Endothelial cell of umbilical vein (primary cell): ENCODE measurements around the gene C1QC. TPM values are rescaled to one million over a fixed set of nuclear protein-coding genes. Genes with fewer than 3 reads are reported as not detected.

Experiments used
- BruUV-seq: library from RNA; stranded (reverse); fragments of 400-500 nt; replicated peaks from 2 replicates; lab custom pipeline; 2021; lab: Mats Ljungman, UMichigan
- CTCF ChIA-PET: fragments of 300-600, 350-600 bp; sonication (Branson Sonifier 250); formaldehyde crosslinking; loops from one replicate; lab custom pipeline; 2021; ENCODE audit warnings: antibody characterized with exemption, inconsistent platforms; lab: Charles Lee
- POLR2A ChIA-PET: fragments of 300-600, 350-600 bp; sonication (Branson Sonifier 250); formaldehyde crosslinking; loops from one replicate; lab custom pipeline; 2021; ENCODE audit warnings: antibody characterized with exemption, inconsistent platforms; lab: Charles Lee
- DNase-seq: peaks from one replicate; pipeline ENCODE4 v3.0.0-alpha.2; 2011; ENCODE audit warnings: low read depth, low spot score
- FAIRE-seq: peaks from 2 replicates; lab custom pipeline; 2011; peaks lifted over from hg19 to GRCh38; lab: Jason Lieb, UNC
- H2AFZ ChIP-seq: 2 replicates; pipeline ENCODE4 v1.6.0; 2012; ENCODE audit warnings: low read depth, low read length, control low read depth, inconsistent platforms
- H3K27ac ChIP-seq: 2 replicates; pipeline ENCODE4 v1.5.1; 2011; ENCODE audit warnings: low read depth, mild to moderate bottlenecking, control low read depth, low read length, moderate library complexity; ENCODE audit not compliant: insufficient read depth
- H3K27me3 ChIP-seq, 2 experiments: 2 replicates each; pipeline versions ENCODE4 v1.6.0 to v1.6.1; 2011; ENCODE audit warnings: low read length in 2 of 2, mixed read lengths in 1 of 2; ENCODE audit not compliant: control insufficient read depth in 2 of 2, insufficient read depth in 2 of 2
- H3K36me3 ChIP-seq, 2 experiments: 2 replicates in 1 of 2; 3 replicates in 1 of 2; pipeline ENCODE4 v1.5.1; 2011; ENCODE audit warnings: low read length in 2 of 2, mild to moderate bottlenecking in 1 of 2, moderate library complexity in 1 of 2; ENCODE audit not compliant: control insufficient read depth in 2 of 2, insufficient read depth in 2 of 2; ENCODE audit errors: extremely low read depth in 1 of 2
- H3K4me1 ChIP-seq: 3 replicates; pipeline ENCODE4 v1.5.1; 2011; ENCODE audit warnings: mild to moderate bottlenecking, low read length; ENCODE audit not compliant: control insufficient read depth, insufficient read depth; ENCODE audit errors: extremely low read depth
- H3K4me2 ChIP-seq: 2 replicates; pipeline ENCODE4 v1.6.1; 2011; ENCODE audit warnings: low read length, control low read depth, mixed read lengths; ENCODE audit not compliant: insufficient read depth
- H3K4me3 ChIP-seq, 3 experiments: fragments of 200-600 bp in 1 of 3; sonication (generic), shearing (Covaris generic) in 1 of 3; replicated peaks in 1 of 3; 2 replicates each; pipeline ENCODE4 v1.5.1; 2011 to 2016; ENCODE audit warnings: control low read depth in 3 of 3, low read length in 3 of 3, mild to moderate bottlenecking in 2 of 3, inconsistent platforms in 1 of 3, low read depth in 1 of 3, moderate library complexity in 1 of 3; ENCODE audit not compliant: insufficient read depth in 1 of 3
- H3K79me2 ChIP-seq: 2 replicates; pipeline ENCODE4 v1.6.0; 2012; ENCODE audit warnings: low read length, inconsistent platforms; ENCODE audit not compliant: control insufficient read depth, insufficient read depth
- H3K9ac ChIP-seq: replicated peaks from 2 replicates; pipeline ENCODE3; 2011; ENCODE audit warnings: low read length, control low read depth; ENCODE audit not compliant: insufficient read depth; ENCODE audit errors: extremely low read depth
- H3K9me1 ChIP-seq: replicated peaks from 3 replicates; pipeline ENCODE4 v1.6.0; 2011; ENCODE audit warnings: mild to moderate bottlenecking, low read length; ENCODE audit not compliant: control insufficient read depth, insufficient read depth; ENCODE audit errors: extremely low read depth
- H3K9me3 ChIP-seq: replicated peaks from 2 replicates; pipeline ENCODE4 v1.5.1; 2012; ENCODE audit warnings: low read length, inconsistent platforms; ENCODE audit not compliant: control insufficient read depth, insufficient read depth
- H4K20me1 ChIP-seq: replicated peaks from 2 replicates; pipeline ENCODE3; 2011; ENCODE audit warnings: mild to moderate bottlenecking, low read length; ENCODE audit not compliant: control insufficient read depth, insufficient read depth; ENCODE audit errors: extremely low read depth
- EZH2 ChIP-seq: IDR thresholded peaks from 2 replicates; pipeline ENCODE4 v1.6.1; 2012; ENCODE audit warnings: borderline replicate concordance, low read depth, mild to moderate bottlenecking, moderate library complexity, low read length, inconsistent platforms; ENCODE audit not compliant: severe bottlenecking
- FOS ChIP-seq: IDR thresholded peaks from 2 replicates; pipeline ENCODE4 v1.6.1; 2011; ENCODE audit warnings: mild to moderate bottlenecking, low read length, moderate library complexity, borderline replicate concordance; ENCODE audit not compliant: insufficient read depth
- GATA2 ChIP-seq: IDR thresholded peaks from 2 replicates; pipeline ENCODE4 v1.7.0; 2011; ENCODE audit warnings: low read depth, mild to moderate bottlenecking, moderate library complexity, mixed read lengths, low read length; ENCODE audit not compliant: insufficient read length, insufficient read depth
- JUN ChIP-seq: IDR thresholded peaks from 2 replicates; pipeline ENCODE4 v1.6.1; 2011; ENCODE audit warnings: borderline replicate concordance, low read depth; ENCODE audit not compliant: insufficient read length, insufficient read depth
- MAX ChIP-seq: IDR thresholded peaks from 2 replicates; pipeline ENCODE4 v1.6.1; 2011; ENCODE audit not compliant: insufficient read depth, insufficient read length
- MYC ChIP-seq: IDR thresholded peaks from one replicate; pipeline ENCODE4 v1.6.1; 2011; ENCODE audit warnings: mild to moderate bottlenecking, low read depth, low read length
- POLR2A ChIP-seq: IDR thresholded peaks from 2 replicates; pipeline ENCODE4 v1.6.1; 2012; ENCODE audit warnings: low read depth, mild to moderate bottlenecking, control low read depth, low read length
- POLR2AphosphoS5 ChIP-seq: IDR thresholded peaks from 2 replicates; pipeline ENCODE4 v1.6.1; 2012; ENCODE audit warnings: low read depth, mild to moderate bottlenecking, control low read depth, low read length, moderate library complexity; ENCODE audit not compliant: insufficient read depth
- dilution Hi-C: fragments of 300-500 bp; cut with MboI; formaldehyde crosslinking; loops from one replicate; pipeline ENCODE4 v1.15.0; 2019; ENCODE audit warnings: low sequenced_read_pairs; ENCODE audit not compliant: extremely low pct_ligation_motif_present
- intact Hi-C: fragments of 100-400 bp; cut with micrococcal nuclease; formaldehyde crosslinking; loops from one replicate; pipeline ENCODE4 v1.10.0; 2022
- polyA plus RNA-seq, 4 experiments: library from polyadenylated mRNA; depleted of rRNA in 3 of 4; stranded (reverse) in 3 of 4; unstranded in 1 of 4; fragments of >200 nt; gene quantifications; 2 replicates each; pipeline versions ENCODE4 v1.2.1 to v1.2.3, GENCODE V29; 2011 to 2012; ENCODE audit warnings: missing spikeins in 1 of 4
- total RNA-seq: library from RNA; stranded (reverse); gene quantifications from 2 replicates; pipeline ENCODE4 v1.2.3, GENCODE V29; 2021
- TF ChIP-seq, protein P1 (sequence below), 2 donors: IDR thresholded peaks; 1 replicate in 1 of 2; 2 replicates in 1 of 2; pipeline ENCODE4 v1.5.1; 2011; ENCODE audit warnings: low read length in 2 of 2, mild to moderate bottlenecking in 2 of 2, moderate library complexity in 2 of 2, control low read depth in 1 of 2, inconsistent platforms in 1 of 2, low read depth in 1 of 2; ENCODE audit not compliant: insufficient read depth in 1 of 2; ENCODE audit errors: extremely low read depth in 1 of 2

Gene C1QC
- total and polyA plus RNA-seq, 2 donors (not counting 3 experiments of a cell fraction or from before 2014, with no cell fraction given): not detected

DNA sequence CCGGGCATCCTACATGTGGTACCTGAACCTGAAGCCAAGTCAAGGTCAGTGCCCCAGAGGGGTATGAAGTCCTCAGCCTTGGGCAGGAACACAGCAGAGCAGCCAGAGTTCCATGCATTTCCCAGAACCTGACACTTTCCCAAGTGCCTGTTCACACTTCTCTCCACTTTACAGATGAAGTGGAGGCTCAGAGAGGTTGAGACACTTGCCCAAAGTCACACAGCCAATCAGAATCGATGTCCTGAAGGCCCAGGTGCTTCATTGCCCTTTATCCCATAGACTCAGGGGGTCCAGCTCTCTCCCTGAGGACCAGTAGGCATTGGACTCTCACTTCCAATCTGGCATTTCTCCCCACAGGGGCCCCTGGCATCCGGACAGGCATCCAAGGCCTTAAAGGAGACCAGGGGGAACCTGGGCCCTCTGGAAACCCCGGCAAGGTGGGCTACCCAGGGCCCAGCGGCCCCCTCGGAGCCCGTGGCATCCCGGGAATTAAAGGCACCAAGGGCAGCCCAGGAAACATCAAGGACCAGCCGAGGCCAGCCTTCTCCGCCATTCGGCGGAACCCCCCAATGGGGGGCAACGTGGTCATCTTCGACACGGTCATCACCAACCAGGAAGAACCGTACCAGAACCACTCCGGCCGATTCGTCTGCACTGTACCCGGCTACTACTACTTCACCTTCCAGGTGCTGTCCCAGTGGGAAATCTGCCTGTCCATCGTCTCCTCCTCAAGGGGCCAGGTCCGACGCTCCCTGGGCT, 4.8 kb upstream of the C1QC start:
- H3K27me3 ChIP-seq: peaks cover 0 to 3% of the 10 kb centered on the region in 2 experiments
- ChIA-PET CTCF (interaction anchor here (1.0 to 5.5 kb wide), 3 partner anchors 13 to 222 kb away, joined by 3 to 154 read pairs (median 4); no protein-coding TSS in a partner anchor), POLR2A (no interaction called here)
- no peaks in the 10 kb centered on the region for H3K4me1 ChIP-seq
- H3K79me2 ChIP-seq: no peaks in the 10 kb centered on the region
- intact Hi-C loops: no loop called here
- H4K20me1 ChIP-seq: no peaks in the 10 kb centered on the region
- no peak for DNase-seq
- dilution Hi-C loops: no loop called here
- H3K36me3 ChIP-seq: no peaks in the 10 kb centered on the region
- no peak overlapping the region for H3K4me2 ChIP-seq
- FAIRE-seq: no peak
- TF ChIP-seq MYC (no peak), POLR2A (no peak), EZH2 (no peak), MAX (no peak), FOS (no peak), GATA2 (no peak), POLR2AphosphoS5 (no peak), JUN (no peak)
- TF ChIP-seq, protein P1, sequence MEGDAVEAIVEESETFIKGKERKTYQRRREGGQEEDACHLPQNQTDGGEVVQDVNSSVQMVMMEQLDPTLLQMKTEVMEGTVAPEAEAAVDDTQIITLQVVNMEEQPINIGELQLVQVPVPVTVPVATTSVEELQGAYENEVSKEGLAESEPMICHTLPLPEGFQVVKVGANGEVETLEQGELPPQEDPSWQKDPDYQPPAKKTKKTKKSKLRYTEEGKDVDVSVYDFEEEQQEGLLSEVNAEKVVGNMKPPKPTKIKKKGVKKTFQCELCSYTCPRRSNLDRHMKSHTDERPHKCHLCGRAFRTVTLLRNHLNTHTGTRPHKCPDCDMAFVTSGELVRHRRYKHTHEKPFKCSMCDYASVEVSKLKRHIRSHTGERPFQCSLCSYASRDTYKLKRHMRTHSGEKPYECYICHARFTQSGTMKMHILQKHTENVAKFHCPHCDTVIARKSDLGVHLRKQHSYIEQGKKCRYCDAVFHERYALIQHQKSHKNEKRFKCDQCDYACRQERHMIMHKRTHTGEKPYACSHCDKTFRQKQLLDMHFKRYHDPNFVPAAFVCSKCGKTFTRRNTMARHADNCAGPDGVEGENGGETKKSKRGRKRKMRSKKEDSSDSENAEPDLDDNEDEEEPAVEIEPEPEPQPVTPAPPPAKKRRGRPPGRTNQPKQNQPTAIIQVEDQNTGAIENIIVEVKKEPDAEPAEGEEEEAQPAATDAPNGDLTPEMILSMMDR (IDR thresholded peaks at IDR 0.05; ENCODE audit: extremely low read depth in 1 of 2, insufficient read depth in 1 of 2, low read depth in 1 of 2, low read length in 2 of 2): no peak
- H3K9me3 ChIP-seq: no peaks in the 10 kb centered on the region
- H2AFZ ChIP-seq: no peak overlapping the region
- no peak overlapping the region for H3K27ac ChIP-seq
- no TSS peak for BruUV-seq
- H3K4me3 ChIP-seq: no peak overlapping the region
- no peaks in the 10 kb centered on the region for H3K9me1 ChIP-seq
- no peak overlapping the region for H3K9ac ChIP-seq
